ENCODE results near the gene DAB2IP. TPM values are rescaled to one million over a fixed set of nuclear protein-coding genes. Genes with fewer than 3 reads are reported as not detected.

DAB2IP gene
- total RNA-seq, 1 donor from 2014 or later, result 71.6 TPM

DNA sequence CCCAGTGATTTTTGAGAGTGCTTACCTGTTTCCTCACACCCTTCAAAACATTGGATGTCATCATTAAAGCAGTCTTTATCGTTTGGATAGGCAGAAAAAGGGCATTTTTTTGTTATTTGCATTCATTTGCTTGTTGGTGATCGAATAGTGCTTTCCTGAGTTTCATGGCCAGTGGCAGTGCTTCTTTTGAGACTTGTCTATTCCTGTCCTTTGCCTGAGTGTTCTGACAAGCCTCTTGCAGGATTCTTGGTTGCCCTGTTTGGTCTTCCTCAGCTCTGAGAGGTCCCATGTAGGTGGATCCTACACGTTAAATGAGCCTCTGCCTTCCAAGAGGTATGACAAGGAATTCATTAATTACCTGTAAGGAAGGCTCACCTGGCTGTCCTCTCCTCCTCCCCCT lies 52.8 kb downstream of the DAB2IP start:
- no peak overlapping the region for H3K4me3 ChIP-seq
- H3K4me1 ChIP-seq, result peaks cover 4 to 10% of the 10 kb centered on the region in 2 donors
- H3K27me3 ChIP-seq, result no peaks in the 10 kb centered on the region
- no peak for DNase-seq (ENCODE audit: low spot score in 2 of 2)
- H3K27ac ChIP-seq, result no peak overlapping the region
- no peaks in the 10 kb centered on the region for H3K36me3 ChIP-seq
- intact Hi-C loops (cut with DNase I), result loop anchor here (5.0 kb wide), 1 partner anchor 68 kb away; no protein-coding TSS in a partner anchor
- no peaks in the 10 kb centered on the region for H3K9me3 ChIP-seq
- TF ChIP-seq, protein P1, sequence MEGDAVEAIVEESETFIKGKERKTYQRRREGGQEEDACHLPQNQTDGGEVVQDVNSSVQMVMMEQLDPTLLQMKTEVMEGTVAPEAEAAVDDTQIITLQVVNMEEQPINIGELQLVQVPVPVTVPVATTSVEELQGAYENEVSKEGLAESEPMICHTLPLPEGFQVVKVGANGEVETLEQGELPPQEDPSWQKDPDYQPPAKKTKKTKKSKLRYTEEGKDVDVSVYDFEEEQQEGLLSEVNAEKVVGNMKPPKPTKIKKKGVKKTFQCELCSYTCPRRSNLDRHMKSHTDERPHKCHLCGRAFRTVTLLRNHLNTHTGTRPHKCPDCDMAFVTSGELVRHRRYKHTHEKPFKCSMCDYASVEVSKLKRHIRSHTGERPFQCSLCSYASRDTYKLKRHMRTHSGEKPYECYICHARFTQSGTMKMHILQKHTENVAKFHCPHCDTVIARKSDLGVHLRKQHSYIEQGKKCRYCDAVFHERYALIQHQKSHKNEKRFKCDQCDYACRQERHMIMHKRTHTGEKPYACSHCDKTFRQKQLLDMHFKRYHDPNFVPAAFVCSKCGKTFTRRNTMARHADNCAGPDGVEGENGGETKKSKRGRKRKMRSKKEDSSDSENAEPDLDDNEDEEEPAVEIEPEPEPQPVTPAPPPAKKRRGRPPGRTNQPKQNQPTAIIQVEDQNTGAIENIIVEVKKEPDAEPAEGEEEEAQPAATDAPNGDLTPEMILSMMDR (IDR thresholded peaks at IDR 0.05), result no peak

DNA sequence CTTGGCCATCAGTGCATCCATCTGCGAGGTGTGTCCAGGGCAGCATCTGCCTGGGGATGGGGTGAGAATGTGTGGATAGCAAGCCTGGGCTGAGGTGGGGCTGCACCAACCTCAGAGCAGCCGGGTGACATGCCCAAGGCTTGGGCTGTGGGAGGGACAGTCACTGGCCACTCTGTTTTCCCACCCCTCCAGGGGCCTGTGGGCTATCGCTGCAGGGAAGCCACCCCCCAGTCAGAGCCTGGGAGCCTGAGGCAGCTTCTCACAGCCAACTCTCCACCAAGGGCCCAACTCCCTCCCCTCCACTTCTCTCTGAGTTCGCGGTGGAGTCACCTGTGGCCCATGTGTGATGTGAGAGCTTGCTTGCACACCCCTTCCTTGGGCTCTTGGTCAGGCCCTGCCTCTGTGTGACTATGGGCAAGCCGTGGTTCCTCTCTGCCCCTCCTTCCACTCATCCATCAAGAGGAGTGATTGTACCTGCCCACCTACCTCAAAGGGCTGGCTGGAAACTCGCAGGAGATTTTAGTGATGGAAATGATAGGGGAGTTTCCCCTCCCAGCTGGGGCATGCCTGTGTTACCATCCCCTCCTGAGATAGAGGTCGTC lies 54.8 kb downstream of the DAB2IP start:
- Histone ChIP-seq H3K4me3 (no peak overlapping the region), H3K9me3 (no peaks in the 10 kb centered on the region), H3K27me3 (no peaks in the 10 kb centered on the region), H3K36me3 (no peaks in the 10 kb centered on the region), H3K4me1 (peaks cover 0 to 4% of the 10 kb centered on the region in 2 donors), H3K27ac (no peak overlapping the region)
- intact Hi-C loops (cut with DNase I), result no loop called here
- DNase-seq (ENCODE audit: low spot score in 2 of 2), result no peak
- TF ChIP-seq, protein P1 (IDR thresholded peaks at IDR 0.05), result no peak

DNA sequence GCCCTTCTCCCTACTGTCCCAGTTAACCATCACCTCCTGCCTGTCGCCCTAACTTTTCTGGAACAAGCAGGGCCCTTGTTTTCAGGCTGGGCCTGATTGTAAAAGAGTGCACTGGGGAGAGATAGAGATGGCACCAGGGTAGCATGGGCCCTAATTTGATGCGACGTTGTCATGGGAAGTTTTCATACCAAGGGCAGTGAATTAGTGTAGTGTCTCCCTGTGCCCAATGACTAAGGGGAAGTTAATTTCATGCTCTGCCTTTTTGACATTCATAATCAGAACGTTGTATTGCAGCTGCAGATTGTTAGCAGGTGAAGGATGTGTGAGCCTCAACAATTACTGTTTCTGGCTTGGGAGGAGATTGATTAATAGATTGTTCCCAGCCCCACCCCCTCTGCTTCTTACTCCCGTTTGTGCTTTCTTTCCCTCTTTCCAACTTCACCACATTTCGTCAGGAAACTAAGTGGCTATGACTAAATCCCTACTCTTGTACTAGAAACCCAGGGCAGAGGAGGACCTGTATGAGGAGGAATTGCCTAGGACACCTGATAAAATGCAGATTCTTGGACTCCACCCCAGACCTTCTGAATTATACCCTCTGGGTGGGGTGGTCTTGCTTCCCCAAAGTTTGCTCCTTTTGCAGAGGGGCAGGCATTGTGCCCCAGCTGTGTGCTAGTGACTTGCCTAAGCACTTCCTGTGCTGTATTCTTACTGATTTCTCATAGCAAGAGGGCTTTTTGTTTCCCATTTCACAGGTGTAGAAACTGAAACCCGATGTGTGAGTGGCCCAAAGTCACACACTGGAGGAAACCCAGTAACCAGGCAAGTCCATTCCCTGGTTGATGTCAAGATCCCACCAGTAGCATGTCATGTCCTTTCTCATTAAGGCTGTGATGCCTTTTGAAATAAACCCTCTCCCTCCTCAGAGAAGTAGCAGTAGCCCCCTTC lies 56.3 kb downstream of the DAB2IP start:
- intact Hi-C loops (cut with DNase I), result no loop called here
- Histone ChIP-seq H3K4me3 (no peak overlapping the region), H3K9me3 (no peaks in the 10 kb centered on the region), H3K27me3 (no peaks in the 10 kb centered on the region), H3K36me3 (no peaks in the 10 kb centered on the region), H3K27ac (no peak overlapping the region), H3K4me1 (peaks cover 0 to 4% of the 10 kb centered on the region in 2 donors)
- no peak for DNase-seq (ENCODE audit: low spot score in 2 of 2)
- TF ChIP-seq, protein P1 (IDR thresholded peaks at IDR 0.05), result no peak

DNA sequence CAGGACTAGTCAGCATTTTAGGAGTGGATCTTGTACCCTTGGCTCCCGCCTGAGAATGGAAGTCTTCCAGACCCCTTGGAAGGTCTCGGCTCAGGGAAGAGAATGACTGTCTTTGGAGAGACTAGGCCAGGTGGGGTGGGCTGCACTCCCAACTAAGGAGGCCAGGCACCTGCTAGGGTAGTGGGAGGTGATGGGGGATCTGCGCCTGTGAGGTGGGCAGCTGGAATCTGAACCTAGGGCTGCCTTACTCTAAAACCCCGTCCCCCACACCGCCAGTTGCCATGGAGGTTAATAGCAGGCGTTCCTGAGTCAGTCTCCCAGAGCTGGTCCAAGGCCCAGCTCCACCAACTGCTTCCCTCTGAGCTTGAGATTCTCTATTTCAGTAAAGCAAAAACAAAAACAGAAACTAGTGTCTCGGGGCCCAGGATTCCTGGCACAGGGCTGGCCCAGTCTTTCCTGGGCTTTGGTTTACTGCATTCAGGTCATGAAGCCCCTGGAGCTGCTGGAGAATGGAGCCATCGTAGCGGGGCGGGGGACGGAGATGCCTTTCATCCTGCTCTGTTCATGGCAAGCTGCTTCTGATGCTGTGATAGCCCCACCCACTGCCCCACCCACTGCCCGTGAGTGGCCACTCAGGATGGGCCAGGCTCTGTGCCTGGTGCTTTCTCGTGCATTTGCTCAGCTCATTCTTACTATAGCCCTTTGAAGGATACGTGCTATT lies 57.5 kb downstream of the DAB2IP start:
- Histone ChIP-seq H3K36me3 (no peaks in the 10 kb centered on the region), H3K27ac (no peak overlapping the region), H3K27me3 (no peaks in the 10 kb centered on the region), H3K4me1 (peaks cover 0 to 4% of the 10 kb centered on the region in 2 donors), H3K4me3 (no peak overlapping the region), H3K9me3 (no peaks in the 10 kb centered on the region)
- TF ChIP-seq, protein P1 (IDR thresholded peaks at IDR 0.05), result no peak
- DNase-seq (ENCODE audit: low spot score in 2 of 2), result no peak
- intact Hi-C loops (cut with DNase I), result no loop called here

DNA sequence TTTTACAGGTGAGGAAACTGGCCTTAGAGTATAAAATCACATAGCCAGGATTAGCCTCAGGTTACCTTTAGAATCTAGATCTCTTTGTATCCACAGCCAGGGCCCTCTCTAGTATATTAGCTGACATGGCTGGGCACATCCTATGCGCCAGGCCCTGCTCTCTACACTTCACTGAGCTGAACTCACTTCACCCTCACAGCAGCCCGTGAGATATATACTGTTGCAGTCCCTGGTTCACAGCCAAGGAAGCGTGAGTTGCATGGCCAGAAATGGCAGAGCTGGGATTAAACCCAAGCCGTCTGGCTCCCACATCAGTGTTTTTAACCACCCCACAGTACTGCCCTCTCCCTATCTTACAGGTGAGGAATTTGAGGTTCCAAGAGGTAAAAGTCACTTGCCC lies 58.4 kb downstream of the DAB2IP start:
- no peaks in the 10 kb centered on the region for H3K9me3 ChIP-seq
- intact Hi-C loops (cut with DNase I), result no loop called here
- H3K27ac ChIP-seq, result no peak overlapping the region
- no peak overlapping the region for H3K4me3 ChIP-seq
- no peaks in the 10 kb centered on the region for H3K27me3 ChIP-seq
- TF ChIP-seq, protein P1 (IDR thresholded peaks at IDR 0.05), result no peak
- no peak for DNase-seq (ENCODE audit: low spot score in 2 of 2)
- H3K4me1 ChIP-seq, result peaks cover 0 to 4% of the 10 kb centered on the region in 2 donors
- no peaks in the 10 kb centered on the region for H3K36me3 ChIP-seq
